Activated CD4-positive, alpha-beta T cell treated with anti-CD3 and anti-CD28 coated beads, Interleukin-2, Interleukin-6, amounts not matched to agents 100 ng/mL and 50 ng/mL, durations not matched to agents 16 hours and 8 hours (primary cell): ENCODE measurements around the gene DNAJA3.
"Not testable (repeated sequence)": the region's sequence is repeated elsewhere in the genome, so short reads cannot be mapped to it uniquely, and the experiment has no call there.

Experiments used
- DNase-seq: peaks from one replicate; pipeline ENCODE4 v3.0.0-alpha.2; 2020

Gene DNAJA3

GRCh38 chr16:4388271-4389021 lies 37.2 kb upstream of the DNAJA3 start:
- DNase-seq = no peak

- DNase-seq = no peak
These were observed 36.4 kb upstream of the DNAJA3 start for GRCh38 chr16:4389051-4389955.

- no peak for DNase-seq
These were observed 35.1 kb upstream of the DNAJA3 start for GRCh38 chr16:4390266-4391260.

- DNase-seq = no peak
These were observed 33.9 kb upstream of the DNAJA3 start for GRCh38 chr16:4391631-4392381.

GRCh38 chr16:4392382-4393239 lies 33.1 kb upstream of the DNAJA3 start:
- no peak for DNase-seq

- DNase-seq = no peak
These were observed 32.4 kb upstream of the DNAJA3 start for GRCh38 chr16:4393240-4393600.

- DNase-seq = not testable (repeated sequence)
These were observed 31.8 kb upstream of the DNAJA3 start for GRCh38 chr16:4393850-4394249.

GRCh38 chr16:4395055-4395726 lies 30.5 kb upstream of the DNAJA3 start:
- DNase-seq = no peak

- no peak for DNase-seq
These were observed 26.5 kb upstream of the DNAJA3 start for GRCh38 chr16:4399001-4399730.

GRCh38 chr16:4401094-4401501 lies 24.6 kb upstream of the DNAJA3 start:
- DNase-seq = no peak

- DNase-seq = no peak
These were observed 24.2 kb upstream of the DNAJA3 start for GRCh38 chr16:4401510-4401909.

- DNase-seq = peak; percentile 74
These were observed 23.1 kb upstream of the DNAJA3 start for GRCh38 chr16:4402439-4403132.

GRCh38 chr16:4403133-4403949 lies 22.3 kb upstream of the DNAJA3 start:
- no peak for DNase-seq

GRCh38 chr16:4404247-4404966 lies 21.3 kb upstream of the DNAJA3 start:
- peak; percentile 46 for DNase-seq

GRCh38 chr16:4404967-4405696 lies 20.5 kb upstream of the DNAJA3 start:
- DNase-seq = no peak

GRCh38 chr16:4407543-4408322 lies 17.9 kb upstream of the DNAJA3 start:
- no peak for DNase-seq
